MM.1S (cell line): ENCODE data around the gene UBAP2L.

Experiments used
- EZH2 ChIP-seq: fragments of 300-600 bp; sonication (generic); optimal IDR thresholded peaks from 2 replicates; pipeline ENCODE3; 2017; ENCODE audit warnings: low read depth, mild to moderate bottlenecking, antibody characterized with exemption, low read length, mixed read lengths
- TF ChIP-seq, protein P1 (sequence below): fragments of 300-600 bp; sonication (generic); IDR thresholded peaks from 2 replicates; pipeline ENCODE4 v1.5.1; 2016; ENCODE audit warnings: antibody characterized with exemption, low read length, mixed read lengths

- TF ChIP-seq, protein P1, sequence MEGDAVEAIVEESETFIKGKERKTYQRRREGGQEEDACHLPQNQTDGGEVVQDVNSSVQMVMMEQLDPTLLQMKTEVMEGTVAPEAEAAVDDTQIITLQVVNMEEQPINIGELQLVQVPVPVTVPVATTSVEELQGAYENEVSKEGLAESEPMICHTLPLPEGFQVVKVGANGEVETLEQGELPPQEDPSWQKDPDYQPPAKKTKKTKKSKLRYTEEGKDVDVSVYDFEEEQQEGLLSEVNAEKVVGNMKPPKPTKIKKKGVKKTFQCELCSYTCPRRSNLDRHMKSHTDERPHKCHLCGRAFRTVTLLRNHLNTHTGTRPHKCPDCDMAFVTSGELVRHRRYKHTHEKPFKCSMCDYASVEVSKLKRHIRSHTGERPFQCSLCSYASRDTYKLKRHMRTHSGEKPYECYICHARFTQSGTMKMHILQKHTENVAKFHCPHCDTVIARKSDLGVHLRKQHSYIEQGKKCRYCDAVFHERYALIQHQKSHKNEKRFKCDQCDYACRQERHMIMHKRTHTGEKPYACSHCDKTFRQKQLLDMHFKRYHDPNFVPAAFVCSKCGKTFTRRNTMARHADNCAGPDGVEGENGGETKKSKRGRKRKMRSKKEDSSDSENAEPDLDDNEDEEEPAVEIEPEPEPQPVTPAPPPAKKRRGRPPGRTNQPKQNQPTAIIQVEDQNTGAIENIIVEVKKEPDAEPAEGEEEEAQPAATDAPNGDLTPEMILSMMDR: no peak
- TF ChIP-seq EZH2: no peak
These were observed 95.9 kb downstream of the UBAP2L start for GRCh38 chr1:154316704-154317103.
